ENCODE data around the gene SPATS2L.

SPATS2L gene

DNA sequence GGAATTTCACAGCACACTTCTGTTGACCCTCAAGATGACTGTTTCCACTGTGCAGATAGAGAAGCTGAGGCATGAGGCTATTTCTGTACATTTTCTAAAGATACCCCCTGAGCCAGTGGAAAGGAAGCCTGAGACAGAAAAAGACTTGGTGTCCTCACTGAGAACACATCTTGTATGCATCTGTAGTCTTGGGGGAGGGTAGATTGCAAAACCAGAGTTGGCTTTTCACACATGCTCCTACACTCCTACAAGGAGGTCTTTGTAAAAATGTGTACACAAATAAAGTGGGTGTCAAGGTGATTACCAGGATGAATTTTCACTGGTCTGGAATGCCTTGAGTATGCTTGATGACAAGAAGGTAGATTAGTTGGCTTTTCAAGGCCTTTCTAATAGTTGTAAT, 105.3 kb downstream of the SPATS2L start:
- DNase-seq (ENCODE audit: low spot score): no peak

GRCh38 chr2:200414367-200414766, 107.9 kb downstream of the SPATS2L start:
- no peak for DNase-seq (ENCODE audit: low spot score)

- no peak for DNase-seq (ENCODE audit: low spot score)
Measured at GRCh38 chr2:200415455-200415854, 109.0 kb downstream of the SPATS2L start.

DNA sequence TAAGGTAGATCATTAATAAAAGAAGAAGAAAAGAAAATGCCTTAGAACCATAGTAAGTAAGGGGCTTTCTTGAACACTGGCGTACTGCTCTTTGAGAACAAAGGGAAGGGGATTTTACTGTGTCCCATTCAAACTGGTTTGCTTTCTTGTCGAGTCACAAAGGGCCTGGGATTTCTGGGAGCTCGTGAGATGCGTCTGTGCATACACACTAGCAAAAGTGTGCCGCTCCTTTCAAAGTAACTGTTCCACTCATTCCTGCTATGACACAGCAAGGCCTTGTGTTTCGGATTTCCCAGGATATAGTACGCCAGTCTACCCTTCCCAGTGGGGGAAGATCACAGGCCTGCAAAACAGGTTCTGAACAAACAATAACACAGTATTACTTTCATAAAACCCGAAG, 110.4 kb downstream of the SPATS2L start:
- peak; percentile 7 for DNase-seq (ENCODE audit: low spot score)

DNA sequence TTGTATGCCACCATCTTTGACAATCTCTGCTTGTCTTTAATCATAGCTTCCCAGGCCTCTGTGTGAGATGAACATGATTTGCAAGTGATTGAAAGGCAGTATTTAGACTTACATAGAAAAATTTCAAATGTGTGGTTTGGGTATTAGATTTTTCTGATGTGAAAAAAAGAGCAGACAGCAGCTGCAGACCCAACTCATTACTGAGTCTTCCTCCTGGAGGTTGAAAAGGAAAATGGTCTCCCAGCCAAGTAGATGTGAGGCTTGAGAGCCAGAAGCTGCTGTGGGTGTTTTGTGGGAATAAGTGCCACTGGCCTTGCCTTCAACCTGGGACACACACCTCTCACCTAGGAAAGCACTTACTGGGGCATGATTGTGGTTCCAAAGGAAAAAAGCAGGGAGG, 110.9 kb downstream of the SPATS2L start:
- DNase-seq (ENCODE audit: low spot score): no peak

DNA sequence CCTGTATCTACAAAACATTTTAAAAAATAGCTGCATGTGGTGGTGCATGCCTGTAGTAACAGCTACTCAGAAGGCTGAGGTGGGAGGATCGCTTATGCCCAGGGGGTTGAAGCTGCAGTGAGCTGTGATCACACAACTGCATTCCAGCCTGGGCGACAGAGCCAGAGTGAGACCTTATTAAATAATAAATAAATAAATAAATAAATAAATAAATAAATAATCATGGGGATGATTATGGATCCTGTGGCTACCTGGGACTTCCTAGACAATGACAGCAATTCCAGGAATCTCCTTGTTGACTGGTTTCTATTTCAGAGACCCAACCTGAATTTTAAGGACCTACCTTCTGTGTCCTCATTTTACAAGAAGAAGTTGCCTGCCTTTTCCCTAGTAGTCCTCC, 111.9 kb downstream of the SPATS2L start:
- no peak for DNase-seq (ENCODE audit: low spot score)

DNA sequence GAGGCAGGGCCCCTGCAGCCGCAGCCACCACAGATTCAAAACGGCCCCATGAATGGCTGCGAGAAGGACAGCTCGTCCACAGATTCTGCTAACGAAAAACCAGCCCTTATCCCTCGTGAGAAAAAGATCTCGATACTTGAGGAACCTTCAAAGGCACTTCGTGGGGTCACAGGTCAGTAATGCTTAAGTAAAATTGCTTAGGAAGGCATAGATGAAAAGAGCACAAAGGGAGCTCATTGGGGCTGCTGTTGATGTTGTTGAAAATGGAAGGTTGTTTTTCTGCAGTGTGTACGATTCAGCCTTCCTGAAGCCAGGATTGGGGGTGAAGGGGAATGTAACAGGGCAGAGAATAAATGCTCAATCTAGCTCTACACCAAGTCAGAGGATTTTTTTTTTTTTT, 112.8 kb downstream of the SPATS2L start:
- DNase-seq (ENCODE audit: low spot score): no peak

- no peak for DNase-seq (ENCODE audit: low spot score)
Measured at GRCh38 chr2:200421270-200421669, 114.8 kb downstream of the SPATS2L start.

- no peak for DNase-seq (ENCODE audit: low spot score)
Measured at GRCh38 chr2:200422071-200422470, 115.6 kb downstream of the SPATS2L start.

GRCh38 chr2:200422532-200423261, 116.2 kb downstream of the SPATS2L start:
- no peak for DNase-seq (ENCODE audit: low spot score)

GRCh38 chr2:200423541-200423940, 117.0 kb downstream of the SPATS2L start:
- DNase-seq (ENCODE audit: low spot score): no peak

- DNase-seq (ENCODE audit: low spot score): no peak
Measured at GRCh38 chr2:200425026-200425821, 118.7 kb downstream of the SPATS2L start.

DNA sequence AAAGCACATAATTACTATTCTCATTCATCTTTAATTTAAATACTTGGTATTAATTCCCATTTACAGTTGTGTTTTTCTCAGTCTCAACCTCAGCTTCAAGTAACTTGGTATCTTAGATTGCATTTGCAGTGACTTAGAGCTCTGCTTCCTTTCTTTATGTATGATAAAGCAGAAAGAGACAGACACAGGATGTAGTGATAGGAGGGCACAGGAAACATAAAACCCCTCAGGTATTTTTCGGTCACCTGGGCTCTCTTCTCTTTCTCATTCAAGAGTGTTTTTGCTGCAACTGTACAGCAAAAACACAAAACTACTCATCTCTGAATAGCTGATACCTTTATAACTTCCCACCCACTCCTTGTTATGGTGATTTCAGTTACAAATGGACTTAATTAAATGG, 120.3 kb downstream of the SPATS2L start:
- DNase-seq (ENCODE audit: low spot score): no peak

DNA sequence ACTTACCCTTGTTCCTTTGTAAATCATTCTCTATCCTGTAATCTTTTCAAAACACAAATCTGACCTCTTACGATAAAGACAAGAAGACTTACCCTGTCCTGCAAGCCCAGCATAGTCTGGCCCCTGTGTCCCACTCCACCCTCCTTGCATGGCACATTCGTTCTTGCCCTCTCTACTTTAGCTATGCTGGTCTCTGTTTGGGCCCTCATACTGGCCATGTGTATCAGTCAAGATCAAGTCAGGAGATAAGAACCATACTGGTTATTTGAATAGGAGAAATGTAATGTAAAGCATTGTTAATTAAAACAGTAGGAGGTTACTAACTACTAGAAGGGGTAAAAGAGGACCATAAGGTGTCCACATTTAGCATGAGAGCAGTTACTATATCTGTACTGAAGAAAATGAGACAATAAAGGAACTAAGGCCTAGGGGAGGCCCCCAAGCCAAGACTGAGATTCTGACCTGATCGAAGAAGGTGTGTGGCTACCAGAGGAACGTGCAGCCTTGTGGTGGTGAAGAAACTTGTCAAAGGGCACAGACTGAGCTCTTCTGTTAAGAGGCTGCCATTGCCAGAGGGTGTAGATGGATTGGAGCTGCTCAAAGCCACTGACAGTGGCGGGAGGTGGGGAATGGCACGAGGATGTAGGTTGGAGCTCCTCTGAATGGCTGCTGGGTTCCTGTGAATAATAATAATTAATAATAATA, 122.6 kb downstream of the SPATS2L start:
- no peak for DNase-seq (ENCODE audit: low spot score)

- DNase-seq (ENCODE audit: low spot score): no peak
Measured at GRCh38 chr2:200430017-200430416, 123.5 kb downstream of the SPATS2L start.

DNA sequence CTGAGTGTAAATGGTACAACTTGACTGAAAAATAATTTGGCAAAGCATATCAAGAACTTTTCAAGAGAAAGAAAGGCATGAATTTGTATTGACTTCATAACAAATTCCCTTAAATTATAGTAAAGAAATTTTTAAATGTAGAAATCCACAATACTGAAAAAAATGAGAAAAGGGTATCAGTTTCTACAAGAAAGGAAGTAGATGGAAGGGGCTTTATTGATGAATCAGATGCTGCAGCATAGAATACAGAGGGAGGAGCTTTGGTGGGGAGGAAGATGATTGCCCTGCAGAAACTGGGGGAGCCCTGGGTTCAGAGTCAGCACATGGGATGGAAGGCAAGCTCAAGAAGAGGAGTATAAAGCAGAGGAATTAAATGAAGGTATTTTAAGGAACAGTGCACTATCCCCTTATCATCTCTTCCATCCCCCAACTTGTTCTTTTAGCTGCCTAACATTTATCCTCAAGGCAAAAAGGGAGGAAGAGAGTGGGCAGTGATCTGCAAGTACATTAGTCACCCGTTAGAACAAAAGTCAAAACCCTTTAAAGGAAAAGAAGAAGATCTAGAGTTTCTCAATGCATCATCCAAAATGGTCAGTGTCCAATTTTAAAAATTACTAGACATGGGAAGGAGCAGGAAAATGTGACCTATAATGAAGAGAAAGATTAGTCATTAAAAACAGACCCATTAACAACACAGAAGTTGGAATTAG, 125.7 kb downstream of the SPATS2L start:
- DNase-seq (ENCODE audit: low spot score): no peak

GRCh38 chr2:200435379-200435778, 128.9 kb downstream of the SPATS2L start:
- DNase-seq (ENCODE audit: low spot score): no peak

DNA sequence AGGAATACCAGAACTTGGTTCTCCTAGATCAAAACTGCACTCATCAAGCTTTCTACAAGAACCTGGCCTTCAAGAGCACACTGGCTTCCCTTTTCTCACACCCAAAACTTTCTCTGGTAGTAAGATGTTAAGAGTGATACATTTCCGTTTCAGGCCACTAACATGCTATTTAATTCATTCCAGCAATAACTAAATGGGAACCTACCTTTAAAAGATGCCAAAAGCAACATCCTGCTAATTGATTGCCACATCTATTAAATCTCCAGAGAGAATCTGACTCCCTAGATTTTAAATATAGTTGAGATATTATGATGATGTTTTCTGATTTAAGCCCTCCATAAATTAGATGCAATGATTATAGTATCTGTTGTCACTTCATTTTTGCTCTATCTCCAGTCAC, 131.8 kb downstream of the SPATS2L start:
- DNase-seq (ENCODE audit: low spot score): no peak

- no peak for DNase-seq (ENCODE audit: low spot score)
Measured at GRCh38 chr2:200438846-200439245, 132.4 kb downstream of the SPATS2L start.

- no peak for DNase-seq (ENCODE audit: low spot score)
Measured at GRCh38 chr2:200439981-200440380, 133.5 kb downstream of the SPATS2L start.

- no peak for DNase-seq (ENCODE audit: low spot score)
Measured at GRCh38 chr2:200442471-200442870, 136.0 kb downstream of the SPATS2L start.

- no peak for DNase-seq (ENCODE audit: low spot score)
Measured at GRCh38 chr2:200443376-200443775, 136.9 kb downstream of the SPATS2L start.

Measured in globus pallidus (tissue), 1 donor.